Measurements from ENCODE around the gene KCNMA1.
"Not testable (repeated sequence)": the region's sequence is repeated elsewhere in the genome, so short reads cannot be mapped to it uniquely, and the experiment has no call there.

Gene KCNMA1

GRCh38 chr10:77421591-77421990 is 216.0 kb downstream of the KCNMA1 start:
- no peaks in the 10 kb centered on the region for H3K9me3 ChIP-seq (ENCODE audit: control insufficient read depth, low read depth, low read length)
- no peak overlapping the region for H3K9ac ChIP-seq (ENCODE audit: low read length)
- H3K4me1 ChIP-seq (ENCODE audit: control insufficient read depth, low read depth, low read length) = no peaks in the 10 kb centered on the region
- no peak overlapping the region for H3K27ac ChIP-seq (ENCODE audit: low read length)
- H3K36me3 ChIP-seq (ENCODE audit: control insufficient read depth, low read depth, low read length) = no peaks in the 10 kb centered on the region
- no peak overlapping the region for H3K4me3 ChIP-seq (ENCODE audit: low read length)
- H3K27me3 ChIP-seq (ENCODE audit: control insufficient read depth, insufficient read depth, low read length) = no peaks in the 10 kb centered on the region

GRCh38 chr10:77420947-77421523 is 216.6 kb downstream of the KCNMA1 start:
- Histone ChIP-seq H3K9ac (ENCODE audit: low read length) (no peak overlapping the region), H3K9me3 (ENCODE audit: control insufficient read depth, low read depth, low read length) (no peaks in the 10 kb centered on the region), H3K27ac (ENCODE audit: low read length) (no peak overlapping the region), H3K27me3 (ENCODE audit: control insufficient read depth, insufficient read depth, low read length) (no peaks in the 10 kb centered on the region), H3K4me3 (ENCODE audit: low read length) (no peak overlapping the region), H3K36me3 (ENCODE audit: control insufficient read depth, low read depth, low read length) (no peaks in the 10 kb centered on the region), H3K4me1 (ENCODE audit: control insufficient read depth, low read depth, low read length) (no peaks in the 10 kb centered on the region)

GRCh38 chr10:77419979-77420378 is 217.6 kb downstream of the KCNMA1 start:
- Histone ChIP-seq H3K27ac (ENCODE audit: low read length) (no peak overlapping the region), H3K27me3 (ENCODE audit: control insufficient read depth, insufficient read depth, low read length) (no peaks in the 10 kb centered on the region), H3K4me3 (ENCODE audit: low read length) (no peak overlapping the region), H3K36me3 (ENCODE audit: control insufficient read depth, low read depth, low read length) (no peaks in the 10 kb centered on the region), H3K9me3 (ENCODE audit: control insufficient read depth, low read depth, low read length) (no peaks in the 10 kb centered on the region), H3K4me1 (ENCODE audit: control insufficient read depth, low read depth, low read length) (no peaks in the 10 kb centered on the region), H3K9ac (ENCODE audit: low read length) (no peak overlapping the region)

- no peak overlapping the region for H3K27ac ChIP-seq (ENCODE audit: low read length)
- H3K9me3 ChIP-seq (ENCODE audit: control insufficient read depth, low read depth, low read length) = no peaks in the 10 kb centered on the region
- H3K4me1 ChIP-seq (ENCODE audit: control insufficient read depth, low read depth, low read length) = no peaks in the 10 kb centered on the region
- no peak overlapping the region for H3K4me3 ChIP-seq (ENCODE audit: low read length)
- no peaks in the 10 kb centered on the region for H3K27me3 ChIP-seq (ENCODE audit: control insufficient read depth, insufficient read depth, low read length)
- H3K36me3 ChIP-seq (ENCODE audit: control insufficient read depth, low read depth, low read length) = no peaks in the 10 kb centered on the region
- H3K9ac ChIP-seq (ENCODE audit: low read length) = no peak overlapping the region
Measured at GRCh38 chr10:77419056-77419455, 218.6 kb downstream of the KCNMA1 start.

GRCh38 chr10:77417806-77418640 is 219.6 kb downstream of the KCNMA1 start:
- H3K4me3 ChIP-seq (ENCODE audit: low read length) = no peak overlapping the region
- no peaks in the 10 kb centered on the region for H3K27me3 ChIP-seq (ENCODE audit: control insufficient read depth, insufficient read depth, low read length)
- H3K4me1 ChIP-seq (ENCODE audit: control insufficient read depth, low read depth, low read length) = no peaks in the 10 kb centered on the region
- no peaks in the 10 kb centered on the region for H3K36me3 ChIP-seq (ENCODE audit: control insufficient read depth, low read depth, low read length)
- H3K9ac ChIP-seq (ENCODE audit: low read length) = no peak overlapping the region
- H3K27ac ChIP-seq (ENCODE audit: low read length) = no peak overlapping the region
- H3K9me3 ChIP-seq (ENCODE audit: control insufficient read depth, low read depth, low read length) = no peaks in the 10 kb centered on the region

GRCh38 chr10:77417359-77417758 is 220.2 kb downstream of the KCNMA1 start:
- no peaks in the 10 kb centered on the region for H3K9me3 ChIP-seq (ENCODE audit: control insufficient read depth, low read depth, low read length)
- no peaks in the 10 kb centered on the region for H3K4me1 ChIP-seq (ENCODE audit: control insufficient read depth, low read depth, low read length)
- H3K9ac ChIP-seq (ENCODE audit: low read length) = no peak overlapping the region
- no peak overlapping the region for H3K4me3 ChIP-seq (ENCODE audit: low read length)
- no peaks in the 10 kb centered on the region for H3K36me3 ChIP-seq (ENCODE audit: control insufficient read depth, low read depth, low read length)
- H3K27ac ChIP-seq (ENCODE audit: low read length) = no peak overlapping the region
- no peaks in the 10 kb centered on the region for H3K27me3 ChIP-seq (ENCODE audit: control insufficient read depth, insufficient read depth, low read length)

GRCh38 chr10:77416311-77417135 is 221.1 kb downstream of the KCNMA1 start:
- H3K4me1 ChIP-seq (ENCODE audit: control insufficient read depth, low read depth, low read length) = no peaks in the 10 kb centered on the region
- H3K36me3 ChIP-seq (ENCODE audit: control insufficient read depth, low read depth, low read length) = no peaks in the 10 kb centered on the region
- H3K9me3 ChIP-seq (ENCODE audit: control insufficient read depth, low read depth, low read length) = no peaks in the 10 kb centered on the region
- H3K27me3 ChIP-seq (ENCODE audit: control insufficient read depth, insufficient read depth, low read length) = no peaks in the 10 kb centered on the region
- no peak overlapping the region for H3K9ac ChIP-seq (ENCODE audit: low read length)
- H3K27ac ChIP-seq (ENCODE audit: low read length) = no peak overlapping the region
- H3K4me3 ChIP-seq (ENCODE audit: low read length) = no peak overlapping the region

- Histone ChIP-seq H3K27ac (ENCODE audit: low read length) (no peak overlapping the region), H3K4me1 (ENCODE audit: control insufficient read depth, low read depth, low read length) (no peaks in the 10 kb centered on the region), H3K9me3 (ENCODE audit: control insufficient read depth, low read depth, low read length) (no peaks in the 10 kb centered on the region), H3K9ac (ENCODE audit: low read length) (no peak overlapping the region), H3K4me3 (ENCODE audit: low read length) (no peak overlapping the region), H3K27me3 (ENCODE audit: control insufficient read depth, insufficient read depth, low read length) (no peaks in the 10 kb centered on the region), H3K36me3 (ENCODE audit: control insufficient read depth, low read depth, low read length) (no peaks in the 10 kb centered on the region)
Measured at GRCh38 chr10:77415313-77415960, 222.2 kb downstream of the KCNMA1 start.

- no peaks in the 10 kb centered on the region for H3K9me3 ChIP-seq (ENCODE audit: control insufficient read depth, low read depth, low read length)
- no peak overlapping the region for H3K27ac ChIP-seq (ENCODE audit: low read length)
- no peaks in the 10 kb centered on the region for H3K36me3 ChIP-seq (ENCODE audit: control insufficient read depth, low read depth, low read length)
- H3K27me3 ChIP-seq (ENCODE audit: control insufficient read depth, insufficient read depth, low read length) = no peaks in the 10 kb centered on the region
- no peaks in the 10 kb centered on the region for H3K4me1 ChIP-seq (ENCODE audit: control insufficient read depth, low read depth, low read length)
- H3K9ac ChIP-seq (ENCODE audit: low read length) = no peak overlapping the region
- no peak overlapping the region for H3K4me3 ChIP-seq (ENCODE audit: low read length)
Measured at GRCh38 chr10:77413231-77413630, 224.4 kb downstream of the KCNMA1 start.

GRCh38 chr10:77412573-77413133 is 225.0 kb downstream of the KCNMA1 start:
- not testable (repeated sequence) for H3K4me3 ChIP-seq (ENCODE audit: low read length); H3K9me3 ChIP-seq (ENCODE audit: control insufficient read depth, low read depth, low read length); H3K27ac ChIP-seq (ENCODE audit: low read length); H3K9ac ChIP-seq (ENCODE audit: low read length); H3K4me1 ChIP-seq (ENCODE audit: control insufficient read depth, low read depth, low read length); H3K27me3 ChIP-seq (ENCODE audit: control insufficient read depth, insufficient read depth, low read length); H3K36me3 ChIP-seq (ENCODE audit: control insufficient read depth, low read depth, low read length)

- no peaks in the 10 kb centered on the region for H3K27me3 ChIP-seq (ENCODE audit: control insufficient read depth, insufficient read depth, low read length)
- H3K4me3 ChIP-seq (ENCODE audit: low read length) = no peak overlapping the region
- H3K27ac ChIP-seq (ENCODE audit: low read length) = no peak overlapping the region
- no peak overlapping the region for H3K9ac ChIP-seq (ENCODE audit: low read length)
- no peaks in the 10 kb centered on the region for H3K36me3 ChIP-seq (ENCODE audit: control insufficient read depth, low read depth, low read length)
- H3K4me1 ChIP-seq (ENCODE audit: control insufficient read depth, low read depth, low read length) = no peaks in the 10 kb centered on the region
- no peaks in the 10 kb centered on the region for H3K9me3 ChIP-seq (ENCODE audit: control insufficient read depth, low read depth, low read length)
Measured at GRCh38 chr10:77411805-77412204, 225.8 kb downstream of the KCNMA1 start.

Measured in iPS-18a (cell line).